Loucy (cell line): Measurements from ENCODE around the gene SH3RF1.
A peak's percentile ranks its signal among the peaks of the same experiment; 100 is the strongest.

Experiments
- H2AFZ ChIP-seq: fragments of 200-600 bp; sonication (generic); 2 replicates; pipeline ENCODE4 v1.6.0; 2016; ENCODE audit warnings: antibody characterized with exemption, mild to moderate bottlenecking, low read length, moderate library complexity
- H3F3A ChIP-seq: fragments of 200-600 bp; 2 replicates; pipeline ENCODE4 v1.6.0; 2016; ENCODE audit warnings: antibody characterized with exemption, low read depth, mild to moderate bottlenecking
- H3K27me3 ChIP-seq: fragments of 200-600 bp; sonication (generic); 2 replicates; pipeline ENCODE4 v1.6.1; 2014; ENCODE audit warnings: low read length, mild to moderate bottlenecking; ENCODE audit not compliant: insufficient read depth, poor library complexity, severe bottlenecking
- H3K36me3 ChIP-seq: fragments of 200-600 bp; sonication (generic); 2 replicates; pipeline ENCODE4 v1.6.1; 2016; ENCODE audit warnings: low read length; ENCODE audit not compliant: insufficient read depth
- H3K4me1 ChIP-seq: fragments of 200-600 bp; sonication (generic); 2 replicates; pipeline ENCODE4 v1.5.1; 2014; ENCODE audit warnings: low read length, mild to moderate bottlenecking; ENCODE audit not compliant: insufficient read depth, poor library complexity, severe bottlenecking
- H3K4me2 ChIP-seq: fragments of 200-600 bp; sonication (generic); 2 replicates; pipeline ENCODE4 v1.6.0; 2014; ENCODE audit warnings: antibody characterized with exemption, low read length, low read depth, mild to moderate bottlenecking; ENCODE audit not compliant: poor library complexity, severe bottlenecking
- H3K4me3 ChIP-seq: fragments of 200-600 bp; sonication (generic); 2 replicates; pipeline ENCODE4 v1.5.1; 2014; ENCODE audit warnings: low read length, mild to moderate bottlenecking, mixed read lengths; ENCODE audit not compliant: poor library complexity, severe bottlenecking
- H3K79me2 ChIP-seq: fragments of 200-600 bp; sonication (generic); 2 replicates; pipeline ENCODE4 v1.6.1; 2014; ENCODE audit warnings: low read length; ENCODE audit not compliant: insufficient read depth
- H3K9ac ChIP-seq: fragments of 200-600 bp; sonication (generic); 2 replicates; pipeline ENCODE4 v1.6.0; 2014; ENCODE audit warnings: mild to moderate bottlenecking, low read depth, low read length, moderate library complexity; ENCODE audit not compliant: poor library complexity, severe bottlenecking
- H3K9me2 ChIP-seq: fragments of 200-600 bp; sonication (generic); replicated peaks from 2 replicates; pipeline ENCODE4 v1.6.1; 2016; ENCODE audit warnings: low read depth, low read length, mixed read lengths
- H3K9me3 ChIP-seq: fragments of 200-600 bp; sonication (generic); 2 replicates; pipeline ENCODE4 v1.6.1; 2014; ENCODE audit warnings: mild to moderate bottlenecking, antibody characterized with exemption, low read length, low read depth; ENCODE audit not compliant: insufficient read depth
- H4K20me1 ChIP-seq: fragments of 200-600 bp; sonication (generic); 2 replicates; pipeline ENCODE4 v1.6.0; 2014; ENCODE audit warnings: antibody characterized with exemption, low read length, mild to moderate bottlenecking; ENCODE audit not compliant: insufficient read depth, poor library complexity, severe bottlenecking
- CTCF ChIP-seq: fragments of 200-600 bp; sonication (generic); conservative IDR thresholded peaks from 2 replicates; pipeline ENCODE4 v1.5.1; 2014; ENCODE audit warnings: mild to moderate bottlenecking, antibody characterized with exemption, low read length
- EZH2phosphoT487 ChIP-seq: fragments of 200-600 bp; IDR thresholded peaks from 2 replicates; pipeline ENCODE4 v1.6.1; 2018; ENCODE audit warnings: antibody characterized with exemption, mild to moderate bottlenecking, moderate library complexity, borderline replicate concordance

SH3RF1 gene

GRCh38 chr4:169084954-169085353 lies 185.8 kb downstream of the SH3RF1 start:
- H4K20me1 ChIP-seq, result no peaks in the 10 kb centered on the region
- H3K79me2 ChIP-seq, result no peaks in the 10 kb centered on the region
- H3F3A ChIP-seq, result 0 out of 2 replicates have a peak, but pooled peaks cover 5% of the 10 kb centered on the region
- H3K4me2 ChIP-seq, result no peak overlapping the region
- H3K4me1 ChIP-seq, result peaks cover 12% of the 10 kb centered on the region
- no peak overlapping the region for H3K4me3 ChIP-seq
- H3K9me3 ChIP-seq, result no peaks in the 10 kb centered on the region
- TF ChIP-seq CTCF, result no peak
- no peak for TF ChIP-seq EZH2phosphoT487
- no peaks in the 10 kb centered on the region for H3K9me2 ChIP-seq
- H3K36me3 ChIP-seq, result no peaks in the 10 kb centered on the region
- H2AFZ ChIP-seq, result no peak overlapping the region
- H3K9ac ChIP-seq, result no peak overlapping the region
- H3K27me3 ChIP-seq, result no peaks in the 10 kb centered on the region

GRCh38 chr4:169080981-169081380 lies 189.8 kb downstream of the SH3RF1 start:
- TF ChIP-seq CTCF, result no peak
- no peak for TF ChIP-seq EZH2phosphoT487
- Histone ChIP-seq H2AFZ (no peak overlapping the region), H3K79me2 (no peaks in the 10 kb centered on the region), H3K9me3 (no peaks in the 10 kb centered on the region), H3K4me1 (peaks cover 16% of the 10 kb centered on the region), H3K36me3 (no peaks in the 10 kb centered on the region), H3K9me2 (no peaks in the 10 kb centered on the region), H4K20me1 (no peaks in the 10 kb centered on the region), H3K9ac (no peak overlapping the region), H3K4me3 (no peak overlapping the region), H3F3A (0 out of 2 replicates have a peak, but pooled peaks cover 5% of the 10 kb centered on the region), H3K27me3 (no peaks in the 10 kb centered on the region), H3K4me2 (peak overlapping the region; percentile 86)

GRCh38 chr4:169079942-169080827 lies 190.6 kb downstream of the SH3RF1 start:
- H4K20me1 ChIP-seq, result no peaks in the 10 kb centered on the region
- H3K4me1 ChIP-seq, result peaks cover 16% of the 10 kb centered on the region
- peak overlapping the region; percentile 94 for H2AFZ ChIP-seq
- 0 out of 2 replicates have a peak, but pooled peaks cover 5% of the 10 kb centered on the region for H3F3A ChIP-seq
- no peaks in the 10 kb centered on the region for H3K9me3 ChIP-seq
- no peak for TF ChIP-seq CTCF
- no peak for TF ChIP-seq EZH2phosphoT487
- no peaks in the 10 kb centered on the region for H3K9me2 ChIP-seq
- peak overlapping the region; percentile 72 for H3K4me3 ChIP-seq
- no peaks in the 10 kb centered on the region for H3K36me3 ChIP-seq
- H3K79me2 ChIP-seq, result no peaks in the 10 kb centered on the region
- H3K9ac ChIP-seq, result no peak overlapping the region
- no peaks in the 10 kb centered on the region for H3K27me3 ChIP-seq
- peak overlapping the region; percentile 86 for H3K4me2 ChIP-seq
